DND-41 (cell line): Measurements from ENCODE around the gene SWAP70.

ENCODE experiments used
- ATAC-seq: fragments of 200-7000 bp; cut with Tn5 transposase; 3 replicates; pipeline ENCODE4 v1.9.1; 2021; ENCODE audit warnings: low read depth; ENCODE audit not compliant: insufficient read depth
- DNase-seq: peaks from one replicate; pipeline ENCODE4 v3.0.0-alpha.2; 2020
- H2AFZ ChIP-seq: 2 replicates; pipeline ENCODE4 v1.6.0; 2012; ENCODE audit warnings: low read depth, low read length
- H3K27ac ChIP-seq: 2 replicates; pipeline ENCODE4 v1.5.1; 2012; ENCODE audit warnings: low read length, inconsistent platforms
- H3K27me3 ChIP-seq: fragments of 200-600 bp; sonication (generic); 2 replicates; pipeline ENCODE4 v1.6.0; 2012; ENCODE audit warnings: low read length, mild to moderate bottlenecking, inconsistent platforms; ENCODE audit not compliant: insufficient read depth, poor library complexity
- H3K36me3 ChIP-seq: 2 replicates; pipeline ENCODE4 v1.5.1; 2012; ENCODE audit warnings: low read length, inconsistent platforms; ENCODE audit not compliant: insufficient read depth
- H3K4me1 ChIP-seq: 2 replicates; pipeline ENCODE4 v1.5.1; 2012; ENCODE audit warnings: mild to moderate bottlenecking, low read length; ENCODE audit not compliant: insufficient read depth
- H3K4me2 ChIP-seq: 2 replicates; pipeline ENCODE4 v1.6.0; 2012; ENCODE audit warnings: mild to moderate bottlenecking, moderate library complexity, low read length, inconsistent platforms; ENCODE audit not compliant: insufficient read depth
- H3K4me3 ChIP-seq, 2 experiments: fragments of 200-600 bp in 1 of 2; shearing (Covaris generic) in 1 of 2; 2 replicates each; pipeline ENCODE4 v1.5.1; 2012 to 2016; ENCODE audit warnings: inconsistent platforms in 2 of 2, low read length in 2 of 2, mild to moderate bottlenecking in 2 of 2, low read depth in 1 of 2, moderate library complexity in 1 of 2
- H3K79me2 ChIP-seq: 2 replicates; pipeline ENCODE4 v1.6.0; 2012; ENCODE audit warnings: low read length, inconsistent platforms; ENCODE audit not compliant: insufficient read depth
- H3K9ac ChIP-seq: 2 replicates; pipeline ENCODE4 v1.6.0; 2012; ENCODE audit warnings: low read depth, mild to moderate bottlenecking, inconsistent platforms, low read length, moderate library complexity
- H3K9me3 ChIP-seq: 2 replicates; pipeline ENCODE4 v1.5.1; 2012; ENCODE audit warnings: low read length, moderate library complexity, mild to moderate bottlenecking, inconsistent platforms; ENCODE audit not compliant: insufficient read depth, severe bottlenecking
- H4K20me1 ChIP-seq: 2 replicates; pipeline ENCODE4 v1.6.0; 2012; ENCODE audit warnings: low read length; ENCODE audit not compliant: insufficient read depth
- CTCF ChIP-seq: IDR thresholded peaks from 2 replicates; pipeline ENCODE4 v1.5.1; 2012; ENCODE audit warnings: borderline replicate concordance, low read length, moderate library complexity, mild to moderate bottlenecking; ENCODE audit not compliant: poor library complexity, severe bottlenecking; ENCODE audit errors: extremely low read depth
- EZH2 ChIP-seq: IDR thresholded peaks from 3 replicates; pipeline ENCODE4 v1.6.1; 2012; ENCODE audit warnings: borderline replicate concordance, low read depth, mild to moderate bottlenecking, moderate library complexity, low read length, inconsistent platforms; ENCODE audit not compliant: severe bottlenecking

SWAP70 gene

GRCh38 chr11:9711454-9712307 lies 47.8 kb downstream of the SWAP70 start:
- Histone ChIP-seq H3K79me2 (no peaks in the 10 kb centered on the region), H3K9ac (no peak overlapping the region), H3K4me2 (no peak overlapping the region), H4K20me1 (no peaks in the 10 kb centered on the region), H3K27ac (no peak overlapping the region), H3K9me3 (no peaks in the 10 kb centered on the region), H3K4me3 (no peak overlapping the region), H3K4me1 (no peaks in the 10 kb centered on the region), H2AFZ (no peak overlapping the region), H3K27me3 (no peaks in the 10 kb centered on the region), H3K36me3 (no peaks in the 10 kb centered on the region)
- TF ChIP-seq EZH2 (no peak), CTCF (no peak)
- ATAC-seq (no peak), DNase-seq (no peak)

- H3K9ac ChIP-seq: no peak overlapping the region
- H3K36me3 ChIP-seq: no peaks in the 10 kb centered on the region
- H3K27ac ChIP-seq: no peak overlapping the region
- H3K4me2 ChIP-seq: no peak overlapping the region
- no peaks in the 10 kb centered on the region for H3K79me2 ChIP-seq
- no peaks in the 10 kb centered on the region for H3K27me3 ChIP-seq
- TF ChIP-seq CTCF: no peak
- no peak for TF ChIP-seq EZH2
- DNase-seq: no peak
- H3K4me3 ChIP-seq: no peak overlapping the region
- no peaks in the 10 kb centered on the region for H4K20me1 ChIP-seq
- no peak for ATAC-seq
- no peak overlapping the region for H2AFZ ChIP-seq
- no peaks in the 10 kb centered on the region for H3K9me3 ChIP-seq
- peaks cover under 1% of the 10 kb centered on the region; the same call in 1 of the 2 replicates for H3K4me1 ChIP-seq
Measured at GRCh38 chr11:9714272-9714940, 50.5 kb downstream of the SWAP70 start.

GRCh38 chr11:9716275-9717039 lies 52.6 kb downstream of the SWAP70 start:
- Histone ChIP-seq H3K4me2 (no peak overlapping the region), H3K4me1 (peaks cover 11% of the 10 kb centered on the region)

More at GRCh38 chr11:9716275-9717039, 52.6 kb downstream of the SWAP70 start:
- H2AFZ ChIP-seq: no peak overlapping the region
- H3K9me3 ChIP-seq: no peaks in the 10 kb centered on the region
- TF ChIP-seq EZH2 (no peak), CTCF (no peak)
- H3K27me3 ChIP-seq: no peaks in the 10 kb centered on the region
- H3K36me3 ChIP-seq: no peaks in the 10 kb centered on the region
- no peaks in the 10 kb centered on the region for H3K79me2 ChIP-seq
- no peak overlapping the region for H3K4me3 ChIP-seq
- H3K9ac ChIP-seq: no peak overlapping the region
- no peaks in the 10 kb centered on the region for H4K20me1 ChIP-seq
- ATAC-seq (no peak), DNase-seq (no peak)
- H3K27ac ChIP-seq: no peak overlapping the region
